Liver (tissue), 9 donors: ENCODE results near the gene NTPCR. TPM values are rescaled to one million over a fixed set of nuclear protein-coding genes. Genes with fewer than 3 reads are reported as not detected.

Experiments used
- DNase-seq: peaks from one replicate; pipeline ENCODE4 v3.0.0-alpha.2; 2017; ENCODE audit warnings: low spot score
- H3K27ac ChIP-seq, 2 donors: one replicate each; pipeline ENCODE4 v1.7.0; 2013; ENCODE audit warnings: inconsistent platforms in 2 of 2, low read length in 2 of 2, control low read depth in 1 of 2, low read depth in 1 of 2, mild to moderate bottlenecking in 1 of 2
- H3K27me3 ChIP-seq, 4 donors: one replicate each; pipeline versions ENCODE4 v1.6.1 to v1.7.0; 2013; ENCODE audit warnings: low read length in 3 of 4, inconsistent platforms in 1 of 4, mild to moderate bottlenecking in 1 of 4, moderate library complexity in 1 of 4; ENCODE audit not compliant: control insufficient read depth in 4 of 4, insufficient read depth in 4 of 4
- H3K36me3 ChIP-seq, 4 donors: one replicate each; pipeline versions ENCODE4 v1.6.1 to v1.7.0; 2013; ENCODE audit warnings: low read length in 3 of 4, mild to moderate bottlenecking in 3 of 4, low read depth in 1 of 4, moderate library complexity in 1 of 4; ENCODE audit not compliant: control insufficient read depth in 4 of 4, insufficient read depth in 3 of 4
- H3K4me1 ChIP-seq, 4 donors: one replicate each; pipeline versions ENCODE4 v1.6.1 to v1.7.0; 2013; ENCODE audit warnings: low read length in 3 of 4, mild to moderate bottlenecking in 3 of 4, moderate library complexity in 1 of 4; ENCODE audit not compliant: control insufficient read depth in 4 of 4, insufficient read depth in 4 of 4
- H3K4me3 ChIP-seq, 3 donors: one replicate each; pipeline versions ENCODE4 v1.6.1 to v1.7.0; 2013; ENCODE audit warnings: low read length in 3 of 3, control low read depth in 1 of 3, low read depth in 1 of 3, mild to moderate bottlenecking in 1 of 3
- H3K9ac ChIP-seq, 2 donors: one replicate each; pipeline ENCODE4 v1.7.0; 2013; ENCODE audit warnings: low read length in 2 of 2, mild to moderate bottlenecking in 2 of 2, moderate library complexity in 2 of 2, control low read depth in 1 of 2, low read depth in 1 of 2
- H3K9me3 ChIP-seq, 4 donors: one replicate each; pipeline versions ENCODE4 v1.6.1 to v1.7.0; 2013; ENCODE audit warnings: low read length in 3 of 4; ENCODE audit not compliant: control insufficient read depth in 4 of 4
- ATF3 ChIP-seq: IDR thresholded peaks from 2 replicates; pipeline ENCODE4 v1.6.1; 2016; ENCODE audit warnings: antibody characterized with exemption
- CTCF ChIP-seq: fragments of 150-350 bp; IDR thresholded peaks from 2 replicates; pipeline ENCODE4 v1.5.1; 2017; ENCODE audit warnings: improper control_type of control experiment, low read depth, low read length; ENCODE audit not compliant: missing input control
- EGR1 ChIP-seq, 2 donors: IDR thresholded peaks; 2 replicates each; pipeline ENCODE4 v1.6.1; 2016 to 2018; ENCODE audit warnings: antibody characterized with exemption in 2 of 2, low read depth in 2 of 2
- FOXA1 ChIP-seq: IDR thresholded peaks from 2 replicates; pipeline ENCODE4 v1.6.1; 2016; ENCODE audit warnings: antibody characterized with exemption
- FOXA2 ChIP-seq: IDR thresholded peaks from 2 replicates; pipeline ENCODE4 v1.6.1; 2016; ENCODE audit warnings: antibody characterized with exemption
- GABPA ChIP-seq, 2 donors: IDR thresholded peaks in 1 of 2; conservative IDR thresholded peaks in 1 of 2; 2 replicates each; pipeline ENCODE4 v1.6.1; 2016; ENCODE audit warnings: antibody characterized with exemption in 2 of 2, mild to moderate bottlenecking in 1 of 2, moderate library complexity in 1 of 2
- HNF4A ChIP-seq, 2 donors: conservative IDR thresholded peaks; 2 replicates each; pipeline ENCODE4 v1.6.1; 2016; ENCODE audit warnings: antibody characterized with exemption in 2 of 2, mild to moderate bottlenecking in 2 of 2
- HNF4G ChIP-seq: IDR thresholded peaks from 2 replicates; pipeline ENCODE4 v1.6.1; 2016; ENCODE audit warnings: antibody characterized with exemption
- JUND ChIP-seq, 2 donors: IDR thresholded peaks; 2 replicates each; pipeline ENCODE4 v1.6.1; 2016; ENCODE audit warnings: antibody characterized with exemption in 2 of 2
- NR2F2 ChIP-seq: IDR thresholded peaks from 2 replicates; pipeline ENCODE4 v1.6.1; 2016; ENCODE audit warnings: antibody characterized with exemption
- RAD21 ChIP-seq, 2 donors: IDR thresholded peaks; 2 replicates each; pipeline ENCODE4 v1.6.1; 2016; ENCODE audit warnings: antibody characterized with exemption in 2 of 2, mild to moderate bottlenecking in 2 of 2
- RXRA ChIP-seq, 2 donors: IDR thresholded peaks; 2 replicates each; pipeline ENCODE4 v1.6.1; 2017 to 2018; ENCODE audit warnings: antibody characterized with exemption in 2 of 2, mild to moderate bottlenecking in 1 of 2
- SP1 ChIP-seq: IDR thresholded peaks from 2 replicates; pipeline ENCODE4 v1.6.1; 2018; ENCODE audit warnings: antibody characterized with exemption, mild to moderate bottlenecking
- TAF1 ChIP-seq: conservative IDR thresholded peaks from 2 replicates; pipeline ENCODE4 v1.6.1; 2016; ENCODE audit warnings: antibody characterized with exemption, mild to moderate bottlenecking
- YY1 ChIP-seq: IDR thresholded peaks from 2 replicates; pipeline ENCODE4 v1.6.1; 2016; ENCODE audit warnings: antibody characterized with exemption, mild to moderate bottlenecking
- WGBS: extraction: QIAGEN DNeasy Blood & Tissue Kit; methylation state at CpG from one replicate; pipeline ENCODE4 v1.1.7; 2013; 5-methylcytosine and 5-hydroxymethylcytosine counted together
- polyA plus RNA-seq, 2 donors: library from polyadenylated mRNA; stranded (reverse) in 1 of 2; unstranded in 1 of 2; fragments of 200-250 nt in 1 of 2; fragments of >200 nt in 1 of 2; fragmentation: Nextera tagmentation in 1 of 2; extraction: Ambion mirVana in 1 of 2; gene quantifications; one replicate each; pipeline versions ENCODE4 v1.2.1 to v1.2.3, GENCODE V29; 2013 to 2015
- total RNA-seq, 2 donors: library from RNA; depleted of rRNA; stranded (reverse); fragments of >200 nt; gene quantifications; one replicate each; pipeline ENCODE4 v1.2.3, GENCODE V29; 2014
- TF ChIP-seq, protein P1 (sequence below): IDR thresholded peaks from 2 replicates; pipeline ENCODE4 v1.6.1; 2016; ENCODE audit warnings: antibody characterized with exemption
- TF ChIP-seq, protein P2 (sequence below): IDR thresholded peaks from 2 replicates; pipeline ENCODE4 v1.6.1; 2016; ENCODE audit warnings: antibody characterized with exemption
- donor health status: healthy.
- donor health status: healthy.
- donor health status: healthy.
- donor health status: healthy.
- donor health status: healthy.

The NTPCR gene
- total and polyA plus RNA-seq, 4 donors: 7.2 to 37.2 (median 19.2) TPM

DNA sequence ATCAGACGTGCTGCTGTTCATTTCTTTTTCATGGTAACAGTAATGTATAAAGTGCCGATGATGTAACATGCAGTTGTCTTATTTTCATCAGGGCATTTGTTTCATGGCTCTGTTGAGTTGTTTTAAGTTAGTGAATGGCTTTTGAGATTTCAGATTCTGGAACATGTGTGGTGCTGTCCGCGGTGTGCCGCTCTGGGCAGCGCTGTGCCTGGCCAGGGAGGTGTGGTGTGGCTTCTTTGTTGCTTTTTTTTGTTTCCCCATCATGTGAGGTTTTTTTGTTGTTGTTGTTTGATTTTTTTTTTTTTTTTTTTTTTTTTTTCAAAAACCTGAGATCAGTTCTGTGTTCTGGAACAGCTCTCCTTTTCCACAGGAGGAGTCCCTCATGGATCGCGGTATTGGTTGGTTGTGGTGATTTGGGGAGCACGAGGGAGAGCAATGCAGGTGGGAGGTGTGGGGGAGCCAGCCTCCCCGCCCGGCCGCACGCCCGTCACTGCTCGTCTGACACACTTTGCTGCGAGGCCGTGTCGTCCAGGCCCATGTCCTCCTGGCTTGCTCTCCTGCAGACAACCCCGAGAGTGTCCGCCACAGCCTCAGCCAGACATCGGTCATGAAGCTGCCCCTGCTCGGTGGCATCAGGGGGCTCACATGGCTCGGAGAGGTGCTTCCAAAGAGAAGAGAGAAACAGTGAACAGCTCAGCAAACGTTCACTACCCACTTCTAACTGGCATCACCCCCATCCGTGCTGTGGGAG is 33.6 kb downstream of the NTPCR start:
- Histone ChIP-seq H3K27me3 (peaks cover 0 to 2% (median 0%) of the 10 kb centered on the region in 4 donors), H3K36me3 (no peaks in the 10 kb centered on the region), H3K9me3 (no peaks in the 10 kb centered on the region), H3K9ac (no peak overlapping the region), H3K27ac (no peak overlapping the region), H3K4me3 (no peak overlapping the region), H3K4me1 (no peaks in the 10 kb centered on the region)
- DNase-seq: no peak
- TF ChIP-seq RXRA (IDR thresholded peaks at IDR 0.05) (no peak), FOXA2 (no peak), EGR1 (IDR thresholded peaks at IDR 0.05; ENCODE audit: low read depth in 2 of 2) (no peak), TAF1 (no peak), RAD21 (IDR thresholded peaks at IDR 0.05) (no peak), YY1 (no peak), CTCF (no peak), FOXA1 (no peak), JUND (IDR thresholded peaks at IDR 0.05) (no peak), GABPA (IDR thresholded peaks at IDR 0.05 in 1 of 2, conservative IDR thresholded peaks at IDR 0.05 in 1 of 2) (no peak), NR2F2 (no peak), HNF4G (no peak)
- TF ChIP-seq, protein P1, sequence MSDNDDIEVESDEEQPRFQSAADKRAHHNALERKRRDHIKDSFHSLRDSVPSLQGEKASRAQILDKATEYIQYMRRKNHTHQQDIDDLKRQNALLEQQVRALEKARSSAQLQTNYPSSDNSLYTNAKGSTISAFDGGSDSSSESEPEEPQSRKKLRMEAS: no peak
- TF ChIP-seq, protein P2, sequence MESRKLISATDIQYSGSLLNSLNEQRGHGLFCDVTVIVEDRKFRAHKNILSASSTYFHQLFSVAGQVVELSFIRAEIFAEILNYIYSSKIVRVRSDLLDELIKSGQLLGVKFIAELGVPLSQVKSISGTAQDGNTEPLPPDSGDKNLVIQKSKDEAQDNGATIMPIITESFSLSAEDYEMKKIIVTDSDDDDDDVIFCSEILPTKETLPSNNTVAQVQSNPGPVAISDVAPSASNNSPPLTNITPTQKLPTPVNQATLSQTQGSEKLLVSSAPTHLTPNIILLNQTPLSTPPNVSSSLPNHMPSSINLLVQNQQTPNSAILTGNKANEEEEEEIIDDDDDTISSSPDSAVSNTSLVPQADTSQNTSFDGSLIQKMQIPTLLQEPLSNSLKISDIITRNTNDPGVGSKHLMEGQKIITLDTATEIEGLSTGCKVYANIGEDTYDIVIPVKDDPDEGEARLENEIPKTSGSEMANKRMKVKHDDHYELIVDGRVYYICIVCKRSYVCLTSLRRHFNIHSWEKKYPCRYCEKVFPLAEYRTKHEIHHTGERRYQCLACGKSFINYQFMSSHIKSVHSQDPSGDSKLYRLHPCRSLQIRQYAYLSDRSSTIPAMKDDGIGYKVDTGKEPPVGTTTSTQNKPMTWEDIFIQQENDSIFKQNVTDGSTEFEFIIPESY: no peak
- 96% methylated on average over 25 of the region's 25 CpGs for WGBS

DNA sequence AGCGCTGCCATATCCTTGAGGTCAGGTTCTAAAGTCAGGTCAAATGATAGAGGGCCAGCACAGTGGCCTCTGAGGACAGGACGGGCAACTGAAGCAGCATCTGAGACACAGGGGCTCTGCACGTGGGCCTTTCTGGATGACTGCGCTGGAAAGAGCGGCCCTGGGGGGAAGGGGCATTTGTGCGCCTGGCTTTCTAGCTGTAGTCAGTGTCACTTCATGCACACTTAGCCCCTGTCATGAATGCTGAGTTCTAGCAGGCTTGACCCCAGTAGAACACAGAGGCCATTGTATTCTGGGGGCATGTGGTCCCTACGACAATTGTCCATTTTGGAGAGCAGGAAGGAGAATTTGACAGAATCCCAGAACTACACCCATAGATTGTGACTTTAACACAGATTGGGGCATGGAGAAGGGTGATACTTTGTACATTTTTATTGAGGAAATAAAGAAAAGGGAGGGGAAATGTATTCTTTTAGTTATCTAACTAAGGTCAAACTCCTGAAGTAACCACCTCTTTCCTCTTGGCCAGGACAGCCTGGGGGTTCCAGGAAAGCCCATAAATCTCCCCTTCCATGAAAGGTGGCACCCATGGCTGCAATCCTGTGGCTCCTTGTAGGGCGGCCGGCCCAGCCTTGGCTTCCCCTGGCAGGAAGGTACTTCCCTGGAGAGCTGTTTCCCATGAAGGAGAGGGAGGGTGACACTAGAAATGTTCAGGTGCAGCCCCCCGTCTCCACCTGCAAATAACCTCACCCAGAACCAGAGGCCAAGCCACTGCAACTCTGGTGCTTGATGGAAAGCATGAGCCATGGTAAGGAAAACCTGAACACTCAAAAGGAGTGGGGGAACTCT is 34.4 kb downstream of the NTPCR start:
- Histone ChIP-seq H3K9ac (no peak overlapping the region), H3K27ac (no peak overlapping the region), H3K27me3 (peaks cover 0 to 2% (median 0%) of the 10 kb centered on the region in 4 donors), H3K4me1 (no peaks in the 10 kb centered on the region), H3K9me3 (no peaks in the 10 kb centered on the region), H3K36me3 (no peaks in the 10 kb centered on the region), H3K4me3 (no peak overlapping the region)
- TF ChIP-seq YY1 (no peak), RXRA (IDR thresholded peaks at IDR 0.05) (no peak), EGR1 (IDR thresholded peaks at IDR 0.05; ENCODE audit: low read depth in 2 of 2) (no peak), HNF4A (conservative IDR thresholded peaks at IDR 0.05) (no peak), SP1 (no peak), HNF4G (no peak), JUND (IDR thresholded peaks at IDR 0.05) (no peak), FOXA2 (no peak), TAF1 (no peak), FOXA1 (no peak), ATF3 (no peak), NR2F2 (no peak), RAD21 (IDR thresholded peaks at IDR 0.05) (no peak), CTCF (no peak), GABPA (IDR thresholded peaks at IDR 0.05 in 1 of 2, conservative IDR thresholded peaks at IDR 0.05 in 1 of 2) (no peak)
- TF ChIP-seq, protein P1: no peak
- TF ChIP-seq, protein P2: no peak
- 91% methylated on average over 10 of the region's 10 CpGs for WGBS
- no peak for DNase-seq
